Kidney epithelial cell (primary cell): ENCODE results near the gene FRMD1. TPM values are rescaled to one million over a fixed set of nuclear protein-coding genes. Genes with fewer than 3 reads are reported as not detected.

Experiments
- DNase-seq: peaks from one replicate; pipeline ENCODE4 v3.0.0-alpha.2; 2010; ENCODE audit warnings: low read depth
- H3K27me3 ChIP-seq: 2 replicates; pipeline ENCODE4 v1.6.0; 2011; ENCODE audit warnings: low read length; ENCODE audit not compliant: control insufficient read depth, insufficient read depth
- H3K36me3 ChIP-seq: 2 replicates; pipeline ENCODE4 v1.5.1; 2011; ENCODE audit warnings: low read length; ENCODE audit not compliant: control insufficient read depth, insufficient read depth
- H3K4me3 ChIP-seq: 2 replicates; pipeline ENCODE4 v1.5.1; 2011; ENCODE audit warnings: low read depth, mild to moderate bottlenecking, control low read depth, low read length
- total RNA-seq: library from RNA; depleted of rRNA; stranded (reverse); fragments of >200 nt; gene quantifications from 2 replicates; pipeline ENCODE4 v1.2.3, GENCODE V29; 2015
- TF ChIP-seq, protein P1 (sequence below): IDR thresholded peaks from 2 replicates; pipeline ENCODE4 v1.5.1; 2011; ENCODE audit warnings: mild to moderate bottlenecking, moderate library complexity, low read length, control low read depth, inconsistent platforms; ENCODE audit not compliant: insufficient read depth, poor library complexity, severe bottlenecking

Gene FRMD1
- total RNA-seq, 1 donor from 2014 or later, result not detected

DNA sequence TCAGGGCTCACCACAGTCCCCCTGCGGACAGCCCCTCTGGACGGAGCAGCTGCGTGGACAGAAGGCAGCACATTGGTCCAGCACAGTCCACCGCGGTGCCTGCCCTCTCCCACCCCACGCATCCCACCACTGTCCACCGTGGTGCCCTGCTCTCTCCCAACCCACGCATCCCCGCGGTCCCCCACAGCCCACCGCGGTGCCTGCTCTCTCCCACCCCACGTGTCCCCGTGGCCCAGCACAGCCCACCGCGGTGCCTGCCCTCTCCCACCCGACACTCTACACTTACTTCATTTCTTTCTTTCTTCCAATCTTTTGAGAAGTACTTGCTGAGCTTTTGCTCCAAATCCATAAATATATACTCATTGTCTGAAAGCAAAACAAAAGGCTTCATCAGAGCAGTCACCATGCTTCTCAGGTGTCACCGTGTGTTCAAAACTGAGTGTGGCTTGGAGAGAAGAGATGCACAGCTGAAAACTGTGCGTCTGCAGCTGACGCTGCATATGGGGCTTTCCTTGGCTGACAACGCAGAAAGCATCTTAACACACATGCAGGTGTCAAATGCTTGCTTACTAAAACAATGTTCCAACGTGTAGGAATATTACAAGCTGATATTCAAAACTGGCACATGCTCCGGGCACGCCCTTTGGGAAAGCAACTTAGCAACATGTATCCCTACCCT lies 11.8 kb downstream of the FRMD1 start:
- H3K27me3 ChIP-seq, result peaks cover 16% of the 10 kb centered on the region
- H3K36me3 ChIP-seq, result no peaks in the 10 kb centered on the region
- TF ChIP-seq, protein P1, sequence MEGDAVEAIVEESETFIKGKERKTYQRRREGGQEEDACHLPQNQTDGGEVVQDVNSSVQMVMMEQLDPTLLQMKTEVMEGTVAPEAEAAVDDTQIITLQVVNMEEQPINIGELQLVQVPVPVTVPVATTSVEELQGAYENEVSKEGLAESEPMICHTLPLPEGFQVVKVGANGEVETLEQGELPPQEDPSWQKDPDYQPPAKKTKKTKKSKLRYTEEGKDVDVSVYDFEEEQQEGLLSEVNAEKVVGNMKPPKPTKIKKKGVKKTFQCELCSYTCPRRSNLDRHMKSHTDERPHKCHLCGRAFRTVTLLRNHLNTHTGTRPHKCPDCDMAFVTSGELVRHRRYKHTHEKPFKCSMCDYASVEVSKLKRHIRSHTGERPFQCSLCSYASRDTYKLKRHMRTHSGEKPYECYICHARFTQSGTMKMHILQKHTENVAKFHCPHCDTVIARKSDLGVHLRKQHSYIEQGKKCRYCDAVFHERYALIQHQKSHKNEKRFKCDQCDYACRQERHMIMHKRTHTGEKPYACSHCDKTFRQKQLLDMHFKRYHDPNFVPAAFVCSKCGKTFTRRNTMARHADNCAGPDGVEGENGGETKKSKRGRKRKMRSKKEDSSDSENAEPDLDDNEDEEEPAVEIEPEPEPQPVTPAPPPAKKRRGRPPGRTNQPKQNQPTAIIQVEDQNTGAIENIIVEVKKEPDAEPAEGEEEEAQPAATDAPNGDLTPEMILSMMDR, result no peak
- no peak for DNase-seq
- H3K4me3 ChIP-seq, result no peak overlapping the region

DNA sequence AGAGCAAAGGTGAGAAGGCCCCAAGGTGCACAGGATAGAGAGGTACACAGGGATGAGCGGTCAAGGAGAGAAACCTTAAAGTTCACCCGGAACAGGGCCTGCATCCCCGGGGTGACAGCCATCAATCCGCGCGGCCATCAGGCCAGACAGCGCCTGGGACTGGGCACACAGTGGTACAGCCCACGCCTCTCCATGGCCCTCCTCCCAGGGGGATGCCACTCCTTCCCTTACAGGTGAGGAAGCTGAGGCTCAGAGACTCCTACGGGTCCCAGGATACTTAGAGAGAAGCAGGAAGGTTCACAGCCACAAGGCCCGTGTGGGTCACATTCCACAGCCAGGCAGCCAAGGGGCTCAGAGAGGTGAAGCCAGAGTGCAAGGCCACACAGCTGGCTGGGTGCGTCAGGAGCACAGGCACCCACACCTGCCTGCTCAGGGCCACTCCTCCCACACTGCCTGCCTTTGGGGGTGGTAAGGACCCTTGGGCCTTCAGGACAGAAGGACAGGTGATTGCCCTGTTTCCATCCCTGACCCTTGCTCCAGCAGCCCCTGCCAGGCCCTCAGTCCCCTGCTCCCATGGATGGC lies 14.7 kb downstream of the FRMD1 start:
- TF ChIP-seq, protein P1, result no peak
- no peak for DNase-seq

DNA sequence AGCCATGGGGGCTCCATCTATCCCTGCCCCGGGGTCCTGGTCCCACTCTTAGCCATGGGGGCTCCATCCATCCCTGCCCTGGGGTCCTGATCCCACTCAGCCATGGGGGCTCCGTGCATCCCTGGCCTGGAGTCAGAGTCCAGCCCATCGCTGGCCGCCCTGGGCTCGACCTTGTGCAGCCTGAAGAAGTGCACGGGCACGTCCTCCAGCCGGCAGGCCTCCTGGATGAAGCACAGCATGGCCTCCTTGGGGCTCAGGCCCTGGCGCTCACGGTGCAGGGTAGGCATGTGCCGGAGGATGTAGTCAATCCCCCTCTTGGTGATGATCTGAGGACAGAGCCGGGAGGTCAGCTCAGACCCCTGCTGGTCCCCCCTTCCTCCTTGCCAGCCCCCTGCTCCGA lies 15.6 kb downstream of the FRMD1 start:
- Histone ChIP-seq H3K27me3 (peaks cover 5% of the 10 kb centered on the region), H3K4me3 (no peak overlapping the region), H3K36me3 (no peaks in the 10 kb centered on the region)
- TF ChIP-seq, protein P1, result no peak
- no peak for DNase-seq

More for the DNA sequence above, 14.7 kb downstream of the FRMD1 start:
- Histone ChIP-seq H3K4me3 (no peak overlapping the region), H3K27me3 (peaks cover 8% of the 10 kb centered on the region), H3K36me3 (no peaks in the 10 kb centered on the region)

DNA sequence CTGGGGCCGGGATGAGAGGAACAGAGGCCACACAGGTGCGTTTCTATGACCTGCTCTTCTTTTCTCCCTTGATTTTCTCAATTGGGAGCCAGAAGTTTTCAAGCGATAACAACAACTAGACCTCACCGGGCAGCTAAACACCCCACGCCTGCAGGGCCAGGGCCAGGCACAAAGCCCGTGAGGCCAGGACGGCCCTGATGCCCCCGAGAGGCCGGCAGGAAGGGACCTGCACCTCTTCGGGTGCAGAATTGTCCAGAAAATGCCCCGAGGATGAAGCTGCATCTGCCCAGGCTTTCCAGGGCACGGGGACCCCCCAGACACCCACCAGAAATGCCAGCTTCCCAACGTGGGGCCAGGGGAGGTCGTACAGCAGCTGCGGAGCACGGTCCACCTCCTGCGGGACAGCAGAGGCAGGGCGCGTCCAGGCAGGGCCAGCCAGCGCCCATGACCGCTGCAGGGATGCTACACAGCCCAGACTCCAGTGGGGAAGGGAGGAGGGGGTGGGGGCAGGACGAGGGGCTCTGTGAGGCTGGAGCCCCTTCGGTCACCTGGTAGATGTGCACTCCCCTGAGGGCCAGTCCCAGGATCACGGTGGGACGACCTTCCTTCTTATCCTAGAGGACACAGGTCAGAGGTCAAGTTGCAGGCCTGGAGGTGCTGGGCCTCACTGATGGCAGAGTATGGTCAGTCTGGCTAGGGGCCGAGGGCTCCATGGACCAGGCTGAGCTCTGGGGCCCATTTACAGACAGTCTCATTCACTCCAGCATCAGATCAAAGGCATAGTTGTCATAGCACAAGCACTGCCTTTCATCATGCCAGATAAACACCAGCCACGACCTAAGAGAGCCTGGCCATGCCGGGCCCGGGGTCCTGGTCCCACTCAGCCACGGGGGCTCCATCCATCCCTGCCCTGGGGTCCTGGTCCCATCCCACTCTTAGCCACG lies 16.4 kb downstream of the FRMD1 start:
- TF ChIP-seq, protein P1, result no peak

DNA sequence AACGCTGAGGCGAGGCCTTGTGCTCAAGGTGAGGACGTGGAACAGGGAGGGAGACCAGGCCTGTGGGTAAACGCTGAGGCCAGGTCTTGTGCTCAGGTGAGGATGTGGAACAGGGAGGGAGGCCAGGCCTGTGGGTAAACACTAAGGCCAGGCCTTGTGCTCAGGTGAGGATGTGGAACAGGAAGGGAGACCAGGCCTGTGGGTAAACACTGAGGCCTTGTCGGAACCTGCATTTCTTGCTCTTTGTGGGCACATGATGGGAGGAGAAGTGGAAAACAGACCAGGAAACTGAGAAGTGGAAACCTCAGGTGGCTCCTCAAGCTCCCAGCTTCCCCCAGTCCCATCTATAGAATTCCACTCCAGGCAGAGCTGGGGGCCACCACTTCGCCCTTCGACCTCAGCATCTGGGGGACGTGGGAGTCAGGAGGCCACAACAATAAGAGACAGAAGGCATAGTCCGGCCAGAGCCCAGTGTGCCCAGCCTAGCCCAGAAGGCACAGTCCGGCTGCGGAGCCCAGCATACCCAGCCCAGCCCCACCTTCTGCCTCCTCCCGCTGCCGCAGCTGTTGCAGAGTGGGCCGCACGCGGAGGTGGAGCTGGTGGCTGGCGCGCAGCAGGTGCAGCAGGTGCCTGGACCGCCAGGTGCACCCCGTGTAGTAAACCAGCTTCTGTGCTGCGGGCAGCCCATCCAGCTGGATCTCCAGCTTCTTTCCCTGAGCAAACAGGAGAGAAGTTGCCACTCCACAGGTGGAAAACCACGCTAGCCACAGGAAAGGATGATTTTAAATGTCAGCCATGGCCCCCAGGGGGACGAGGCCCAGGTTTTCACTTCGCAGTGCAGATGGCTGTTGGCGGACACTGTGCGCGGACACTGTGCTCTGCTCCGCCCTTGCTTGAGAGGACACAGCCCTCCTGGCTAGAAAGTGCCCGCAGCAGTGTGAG lies 17.5 kb downstream of the FRMD1 start:
- TF ChIP-seq, protein P1, result no peak
- no peak for DNase-seq
- H3K27me3 ChIP-seq, result peaks cover 4% of the 10 kb centered on the region
- H3K4me3 ChIP-seq, result no peak overlapping the region
- no peaks in the 10 kb centered on the region for H3K36me3 ChIP-seq

More for the DNA sequence above, 16.4 kb downstream of the FRMD1 start:
- DNase-seq, result no peak
- Histone ChIP-seq H3K4me3 (no peak overlapping the region), H3K27me3 (peaks cover 5% of the 10 kb centered on the region), H3K36me3 (no peaks in the 10 kb centered on the region)
